HK-2 (cell line): ENCODE results near the gene APOD.
"Not testable (repeated sequence)": the region's sequence is repeated elsewhere in the genome, so short reads cannot be mapped to it uniquely, and the experiment has no call there.

ENCODE experiments used
- DNase-seq: peaks from one replicate; pipeline ENCODE4 v3.0.0-alpha.2; 2018; ENCODE audit not compliant: unreplicated experiment

Gene APOD

DNA sequence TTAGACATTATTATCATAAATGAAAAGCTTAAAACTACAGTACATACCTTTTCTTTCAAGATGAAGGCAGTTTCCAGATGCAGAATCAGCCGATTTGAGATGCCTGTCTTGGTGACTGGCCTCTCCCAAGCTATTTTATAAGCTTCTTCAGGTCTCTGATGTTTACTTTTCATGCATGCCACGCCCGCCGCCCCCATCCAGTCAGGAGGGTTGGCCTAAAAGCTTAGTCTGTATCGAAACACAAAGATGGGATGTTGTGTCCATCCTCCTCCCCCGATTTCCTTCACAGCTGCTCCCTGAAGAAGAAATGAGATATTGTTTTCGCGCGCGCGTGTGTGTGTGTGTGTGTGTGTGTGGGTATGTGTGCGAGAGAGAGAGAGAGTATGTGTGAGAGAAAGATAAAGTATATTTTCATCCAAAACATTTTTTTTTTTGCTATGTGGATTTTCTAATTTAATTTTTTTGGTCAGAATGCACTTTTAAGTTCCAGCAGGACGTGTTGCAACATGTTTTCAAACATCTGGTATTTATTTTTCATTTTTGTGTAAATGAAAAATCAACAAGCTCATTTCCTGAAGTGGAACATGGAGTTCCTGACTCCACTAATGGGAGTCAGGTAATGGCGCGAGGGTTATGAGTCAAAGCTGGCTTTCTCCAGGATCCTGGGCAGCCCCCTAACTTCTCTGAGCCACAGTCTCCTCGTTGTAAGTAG is at the start of gene APOD:
Gene APOD, minus strand, starts transcription at position 110 of the 712 bp plus-strand sequence. CDS start 4,479 bp downstream, outside the sequence.
- no peak for DNase-seq

DNA sequence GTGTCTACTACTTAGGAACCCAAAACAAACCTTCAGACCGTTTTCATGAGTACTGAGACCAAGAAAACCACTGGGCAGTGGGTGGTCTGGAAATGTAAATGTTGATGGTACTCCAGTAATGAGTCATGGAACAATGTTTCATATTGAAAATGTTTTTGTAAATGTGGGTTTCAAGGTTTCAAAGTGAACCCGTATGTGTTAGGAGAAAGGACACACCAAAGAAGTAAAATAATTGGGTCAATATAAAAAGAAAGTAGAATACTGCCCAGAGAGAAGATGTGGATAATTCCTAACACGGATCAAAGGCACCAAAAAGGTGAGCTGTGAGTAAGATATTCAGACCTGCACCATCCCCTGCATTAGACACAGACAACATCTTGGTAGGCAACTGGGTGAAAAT is 49.6 kb upstream of the APOD start:
- not testable (repeated sequence) for DNase-seq

DNA sequence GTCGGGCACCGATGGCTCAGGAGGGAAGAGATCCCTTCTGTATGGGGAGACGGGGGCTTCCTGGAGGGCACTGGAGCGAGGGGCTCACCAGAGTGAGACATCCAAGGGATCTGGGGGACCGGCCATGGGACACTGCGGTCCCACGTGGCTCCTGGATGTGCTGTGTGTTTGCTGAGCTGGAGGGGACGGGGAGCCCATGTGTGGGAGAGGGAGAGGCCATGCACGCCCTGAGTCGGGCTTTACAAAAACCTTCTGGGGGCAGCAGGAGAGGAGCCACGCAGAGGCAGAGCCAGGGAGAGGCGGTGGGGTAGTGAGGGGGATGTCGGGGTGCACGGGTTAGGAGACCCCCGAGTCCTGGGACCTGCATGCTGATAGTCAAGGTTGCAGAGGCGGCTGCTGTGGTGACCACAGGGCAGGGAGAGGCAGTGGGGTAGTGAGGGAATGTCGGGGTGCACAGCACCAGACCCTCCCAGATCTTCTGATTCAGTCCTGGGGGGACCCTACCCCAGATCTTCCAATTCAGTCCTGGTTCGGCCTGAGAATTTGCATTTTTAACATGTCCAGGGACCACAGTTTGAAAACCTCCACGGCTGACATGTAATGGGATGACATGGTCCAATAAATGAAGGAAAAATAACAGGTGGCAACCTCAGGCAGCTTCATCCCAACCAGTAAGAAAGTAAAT is 48.9 kb upstream of the APOD start:
- not testable (repeated sequence) for DNase-seq

DNA sequence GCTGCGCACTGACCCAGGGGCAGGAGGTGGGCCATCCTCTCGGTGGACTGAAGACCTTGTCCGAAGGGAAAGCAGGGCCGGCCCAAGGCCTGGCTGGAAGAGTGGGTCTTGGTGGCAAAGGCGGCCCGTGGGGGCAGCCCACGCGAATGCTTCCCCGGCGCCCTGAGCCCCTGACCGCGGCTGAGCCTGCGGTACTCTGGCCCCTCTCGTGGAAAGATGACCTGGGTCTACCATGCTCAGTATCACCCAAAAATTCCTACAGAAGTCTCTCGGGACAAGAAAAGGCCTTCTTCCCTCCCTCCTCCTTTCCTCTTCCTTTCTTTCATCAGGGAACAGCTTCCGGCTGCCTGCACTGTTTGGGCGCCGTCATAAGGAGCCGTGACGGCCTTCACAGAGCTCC is 48.3 kb upstream of the APOD start:
- not testable (repeated sequence) for DNase-seq

DNA sequence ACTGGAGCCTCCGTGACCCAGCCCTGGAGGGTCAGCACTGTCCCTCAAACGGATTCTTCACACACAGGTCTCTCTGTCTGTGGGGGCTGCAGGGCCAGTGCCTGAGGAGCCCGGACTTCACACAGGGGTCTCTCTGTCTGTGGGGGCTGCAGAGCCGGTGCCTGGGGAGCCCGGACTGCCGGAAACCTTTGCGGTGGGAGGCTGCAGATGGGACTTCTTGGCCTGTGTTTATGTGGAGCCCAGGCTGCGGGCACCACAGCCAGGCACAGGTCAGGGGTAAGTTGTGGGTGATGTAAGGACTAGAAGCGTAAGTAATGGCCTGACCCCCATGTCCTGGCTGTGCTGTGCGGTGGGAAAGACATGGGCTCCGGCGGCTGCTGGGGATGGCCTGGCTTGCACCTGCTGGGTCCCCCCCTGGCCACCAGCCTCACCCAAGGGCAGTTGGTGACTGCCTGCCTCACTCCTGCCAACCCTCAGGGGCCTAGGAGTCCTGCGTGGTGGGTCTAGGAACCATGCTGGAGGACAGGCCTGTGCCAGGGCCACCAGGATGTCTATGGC is 47.3 kb upstream of the APOD start:
- DNase-seq = not testable (repeated sequence)

DNA sequence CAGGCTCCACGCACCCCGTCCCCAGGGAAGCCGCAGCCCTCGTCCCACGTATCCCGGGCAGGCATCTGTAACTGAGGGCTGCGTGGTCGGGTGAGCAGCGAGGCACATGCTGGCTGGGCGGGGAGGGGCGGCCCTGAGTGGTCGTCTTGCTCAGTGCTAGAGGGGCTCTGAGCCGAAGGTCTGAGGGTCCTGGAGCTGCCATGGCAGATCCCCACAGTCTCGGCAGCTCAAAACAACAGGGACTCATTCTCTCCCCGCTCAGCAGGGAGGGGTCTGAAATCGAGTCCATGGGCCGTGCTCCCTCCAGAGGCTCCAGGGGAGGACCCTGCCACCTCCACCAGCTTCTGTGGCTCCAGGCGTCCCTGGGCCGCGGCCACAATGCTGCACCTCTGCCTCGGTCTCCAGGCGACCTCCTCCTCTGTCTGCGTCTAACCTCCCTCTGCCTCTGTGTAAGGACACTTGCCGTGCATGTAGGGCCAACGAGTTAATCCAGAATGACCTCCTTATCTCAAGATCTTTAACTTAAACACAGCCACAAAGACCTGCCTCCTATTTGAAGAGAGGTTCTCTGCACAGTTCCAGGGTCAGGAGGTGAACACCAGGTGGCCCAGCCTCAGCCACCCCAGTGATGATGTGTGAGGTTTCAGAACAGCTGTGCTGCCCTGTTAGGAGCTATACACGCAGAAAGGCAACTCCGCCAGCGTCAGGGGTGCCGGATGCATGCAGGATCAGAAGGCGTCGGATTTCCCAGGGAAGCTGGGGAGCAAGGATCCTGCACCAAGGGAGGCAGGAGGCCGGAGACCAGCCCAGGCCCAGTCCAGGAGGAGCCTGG is 46.6 kb upstream of the APOD start:
- DNase-seq = not testable (repeated sequence)

DNA sequence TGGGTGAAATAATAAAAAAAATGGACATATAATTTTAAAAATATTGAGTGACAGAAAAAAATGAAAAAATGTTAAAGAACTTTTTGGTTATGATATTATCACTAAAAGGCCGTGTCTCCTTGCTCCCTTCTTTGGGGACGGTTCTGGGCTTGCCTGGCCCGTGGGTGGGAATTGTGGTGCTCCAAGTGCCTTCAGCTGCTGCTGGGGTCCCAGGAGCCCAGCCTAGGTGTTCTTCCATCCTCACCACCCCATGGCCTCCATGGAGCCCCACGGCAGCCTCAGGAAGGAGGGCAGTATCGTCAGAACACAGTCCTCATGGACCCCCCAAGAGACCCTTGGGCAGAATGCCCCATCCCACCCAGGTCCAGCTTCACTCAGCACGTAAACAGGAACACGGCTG is 45.9 kb upstream of the APOD start:
- not testable (repeated sequence) for DNase-seq

DNA sequence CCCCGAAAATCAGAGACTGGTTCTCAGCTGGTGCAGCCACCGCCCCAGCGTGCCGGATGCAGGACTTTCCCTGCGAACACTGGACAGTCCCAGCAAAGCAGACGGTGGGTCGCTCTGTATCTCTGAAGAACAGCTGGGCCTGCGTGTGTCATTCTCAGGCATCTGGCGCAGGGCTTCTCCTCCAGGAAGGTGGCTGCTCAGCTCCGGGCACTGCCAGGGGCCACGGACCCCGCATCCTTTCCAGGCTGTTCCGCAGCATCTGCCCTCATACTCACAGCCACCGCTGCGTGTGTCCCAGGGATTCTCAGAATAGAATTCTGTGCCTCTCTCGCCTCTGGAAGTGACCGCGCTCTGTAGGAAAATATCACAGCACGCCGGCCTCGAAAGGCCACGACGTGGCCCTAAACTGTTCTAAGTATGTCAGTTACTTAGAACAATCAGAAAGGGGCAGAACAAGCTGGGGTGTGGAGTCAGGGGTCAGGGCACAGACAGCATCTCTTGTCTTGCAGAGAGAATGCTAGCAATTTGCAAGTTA is 44.7 kb upstream of the APOD start:
- not testable (repeated sequence) for DNase-seq

DNA sequence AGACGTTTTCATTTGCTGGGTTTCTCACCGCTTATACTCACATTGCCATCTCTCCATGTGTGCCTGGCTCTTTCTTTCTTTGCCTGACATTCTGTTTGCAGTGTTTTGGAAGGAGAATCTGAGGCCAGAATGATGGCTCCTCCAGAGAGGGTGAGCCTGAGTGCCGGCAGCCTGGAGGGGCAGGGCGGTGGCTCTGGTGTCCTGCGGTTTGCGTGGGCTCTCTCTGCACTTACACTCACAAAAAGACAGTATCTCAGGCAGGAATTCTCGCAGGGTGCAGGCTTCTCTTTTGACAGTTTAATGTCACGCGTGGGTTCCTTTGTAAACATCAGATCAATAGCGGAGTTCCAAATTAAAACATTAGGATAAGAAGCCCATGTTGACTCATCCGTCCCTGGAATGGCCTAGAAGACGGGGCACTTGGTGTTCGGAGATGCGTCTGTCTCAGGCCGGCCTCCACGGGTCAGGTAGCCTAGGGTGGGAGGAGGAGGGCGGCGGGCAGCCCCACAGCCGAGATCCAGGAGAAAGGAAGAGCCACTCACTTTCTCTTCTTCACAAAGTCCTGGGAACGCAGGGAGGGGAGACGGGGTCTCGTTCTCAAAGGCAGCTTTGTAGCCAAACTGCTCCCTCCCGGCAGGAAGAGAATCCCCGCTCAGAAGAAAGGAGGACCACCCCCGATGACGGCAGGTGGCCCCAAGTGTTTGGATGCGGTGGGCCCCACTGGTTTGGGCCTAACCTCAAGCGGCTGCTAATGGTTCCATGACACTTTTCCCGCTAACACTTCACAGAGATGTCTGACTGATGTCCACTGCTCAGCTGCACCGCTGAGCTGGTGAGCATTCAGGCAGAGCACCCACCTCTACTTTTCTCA is 44.0 kb upstream of the APOD start:
- not testable (repeated sequence) for DNase-seq

DNA sequence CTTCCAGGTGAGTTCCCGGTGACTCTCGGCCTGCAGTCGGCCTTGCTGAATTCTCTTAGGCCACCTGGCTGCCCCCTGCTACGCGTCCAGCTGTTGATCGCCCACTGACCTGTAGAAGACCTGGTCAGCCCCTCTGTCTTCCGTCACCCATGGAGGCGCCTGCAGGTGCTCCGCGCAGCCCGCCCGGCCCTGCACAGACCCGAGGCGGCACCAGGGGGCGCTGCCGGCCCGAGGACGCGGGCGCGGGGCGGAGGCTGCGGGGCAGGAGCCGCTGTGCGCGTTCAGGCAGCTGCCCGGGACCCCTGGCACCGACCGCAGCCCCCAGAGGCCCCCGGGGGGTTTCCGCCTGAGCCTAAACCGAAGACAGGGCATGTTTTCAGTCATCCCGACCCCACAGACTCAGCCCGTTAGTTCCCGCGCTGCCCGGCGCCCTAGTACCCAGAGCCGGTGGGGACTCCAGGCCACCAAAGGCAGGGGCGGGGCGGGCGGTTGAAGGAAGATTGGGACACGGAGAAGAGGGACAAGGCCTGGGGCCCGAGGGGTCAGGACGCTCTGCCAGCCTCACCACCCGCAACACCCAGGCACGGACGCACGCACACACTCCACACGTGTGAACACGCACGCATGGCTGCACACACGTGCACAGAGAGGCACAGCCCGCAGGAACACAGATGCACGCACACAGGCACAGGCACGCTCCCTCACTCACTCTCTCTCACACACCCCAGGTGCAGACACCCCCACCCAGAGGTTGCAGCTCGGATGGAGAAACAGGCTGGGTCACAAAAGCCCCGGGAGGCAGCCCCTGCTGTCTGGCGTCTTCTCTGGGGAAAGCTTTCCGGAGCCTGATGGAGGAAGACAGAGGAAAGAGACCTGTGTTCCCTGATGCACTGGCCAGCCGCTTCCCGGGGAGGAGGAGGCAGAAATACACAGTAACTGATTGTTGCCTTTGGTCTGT is 41.1 kb upstream of the APOD start:
- DNase-seq = not testable (repeated sequence)

DNA sequence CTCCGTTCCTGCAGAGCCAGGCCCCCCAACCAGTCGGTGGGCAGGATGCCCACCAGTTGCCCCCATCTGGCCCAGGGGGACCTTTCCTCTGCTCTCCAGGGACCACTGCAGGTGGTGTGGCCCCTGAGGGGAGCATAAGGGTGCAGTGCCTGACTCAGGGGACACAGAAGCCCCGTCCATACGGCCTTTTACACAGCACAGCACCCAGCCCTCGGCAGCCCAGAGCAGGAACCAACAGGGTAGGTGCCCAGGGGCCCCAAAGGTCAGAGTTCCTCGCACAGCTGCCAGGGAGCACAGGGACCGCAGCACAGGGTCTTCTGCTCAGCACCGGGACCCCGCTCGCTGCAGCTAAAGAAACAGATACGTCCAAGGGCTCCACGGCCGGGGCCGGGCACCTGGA is 40.4 kb upstream of the APOD start:
- not testable (repeated sequence) for DNase-seq

DNA sequence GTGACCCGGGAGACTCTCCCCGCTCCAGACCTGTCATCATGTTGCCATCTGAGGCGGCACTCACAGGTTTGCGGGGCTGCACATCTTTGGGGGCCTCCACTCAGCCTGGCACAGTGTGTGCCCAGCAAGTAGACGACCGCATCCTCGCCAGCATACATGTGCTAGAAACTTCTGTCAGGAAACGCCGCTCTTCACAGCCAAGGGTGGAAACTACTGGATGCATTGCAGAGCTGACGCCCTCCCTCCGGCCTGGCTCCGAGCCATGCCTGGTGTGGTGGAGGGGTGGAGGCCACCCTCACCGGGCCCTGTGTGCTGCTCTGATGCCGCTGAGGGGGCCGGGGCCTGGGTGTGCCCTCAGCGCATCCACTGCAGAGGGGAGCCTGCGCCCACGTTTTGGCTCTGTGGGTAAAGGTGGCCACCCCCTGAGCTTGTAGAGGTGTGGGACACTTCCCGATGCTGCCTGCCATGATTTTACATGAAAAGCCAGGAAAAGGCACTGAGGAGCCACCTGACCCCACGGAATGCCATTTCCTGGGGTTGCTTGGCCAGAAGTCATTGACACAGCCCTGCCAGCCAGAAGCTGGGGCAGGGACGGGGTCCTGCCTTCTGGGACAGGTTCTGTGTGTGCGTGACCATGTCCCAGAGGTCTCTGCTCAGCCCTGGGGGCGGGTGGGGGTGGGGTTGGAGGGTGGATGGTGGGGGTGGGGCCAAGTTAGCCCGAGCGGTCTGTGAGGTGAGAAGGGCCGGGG is 39.7 kb upstream of the APOD start:
- DNase-seq = not testable (repeated sequence)

DNA sequence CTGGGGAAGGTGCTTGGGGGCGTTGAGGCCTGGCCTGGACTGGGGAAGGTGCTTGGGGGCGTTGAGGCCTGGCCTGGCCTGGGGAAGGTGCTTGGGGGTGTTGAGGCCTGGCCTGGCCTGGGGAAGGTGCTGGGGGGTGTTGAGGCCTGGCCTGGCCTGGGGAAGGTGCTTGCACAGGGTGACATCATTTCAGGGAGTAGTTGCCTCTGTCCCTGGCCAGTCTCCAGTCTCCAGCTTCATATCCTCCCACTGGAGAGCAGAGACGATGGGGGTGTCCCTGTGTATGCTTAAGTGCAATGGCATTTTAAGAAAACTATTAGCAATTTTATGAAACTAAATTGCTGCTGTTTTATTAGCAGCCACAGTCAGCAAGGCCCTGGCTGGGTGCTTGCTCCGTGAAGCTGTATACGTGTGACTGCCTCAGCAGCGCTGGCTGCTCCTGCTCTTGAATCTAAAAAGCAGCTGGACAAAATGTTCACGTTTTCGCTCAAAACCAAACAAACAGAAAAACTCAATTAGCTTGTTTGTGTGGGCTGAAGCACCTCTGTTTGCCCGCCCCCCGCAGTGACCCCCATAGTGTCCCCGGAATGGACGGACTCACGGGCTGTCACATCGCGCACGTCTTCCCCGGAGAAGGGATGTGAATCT is 38.9 kb upstream of the APOD start:
- not testable (repeated sequence) for DNase-seq

DNA sequence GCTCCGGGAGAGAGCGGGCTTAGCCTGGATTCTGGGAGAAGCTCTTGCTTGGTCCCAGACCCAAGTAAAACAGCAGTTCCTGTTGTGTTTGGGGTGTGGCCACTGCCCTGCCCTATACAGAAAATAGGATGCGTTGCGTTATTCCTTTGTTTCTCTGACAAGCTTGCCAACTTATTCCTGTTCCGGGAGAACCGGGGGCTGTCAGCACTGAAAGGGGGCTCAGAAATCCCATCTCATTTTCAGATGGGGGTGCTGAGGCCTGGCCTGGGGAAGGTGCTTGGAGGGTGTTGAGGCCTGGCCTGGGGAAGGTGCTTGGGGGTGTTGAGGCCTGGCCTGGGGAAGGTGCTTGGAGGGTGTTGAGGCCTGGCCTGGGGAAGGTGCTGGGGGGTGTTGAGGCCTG is 38.3 kb upstream of the APOD start:
- DNase-seq = not testable (repeated sequence)

DNA sequence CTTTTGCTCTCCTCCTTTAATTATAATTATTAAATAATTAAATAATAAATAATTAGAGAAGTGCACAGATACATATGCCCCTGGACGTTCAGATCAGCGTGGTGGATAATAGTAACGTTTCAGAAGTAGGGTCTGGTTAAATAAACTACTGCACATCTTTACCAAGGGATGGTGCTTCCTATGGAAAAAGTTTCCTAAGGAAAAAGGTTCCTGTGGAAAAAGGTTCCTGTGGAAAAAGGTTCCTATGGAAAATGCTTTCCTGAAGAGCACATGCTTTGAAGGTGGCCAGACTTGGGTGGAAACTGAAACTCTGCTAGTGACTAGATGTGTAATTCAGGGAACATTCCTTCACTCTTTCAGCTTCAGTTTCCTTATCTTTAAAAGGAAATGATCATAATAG is 37.4 kb upstream of the APOD start:
- DNase-seq = not testable (repeated sequence)

DNA sequence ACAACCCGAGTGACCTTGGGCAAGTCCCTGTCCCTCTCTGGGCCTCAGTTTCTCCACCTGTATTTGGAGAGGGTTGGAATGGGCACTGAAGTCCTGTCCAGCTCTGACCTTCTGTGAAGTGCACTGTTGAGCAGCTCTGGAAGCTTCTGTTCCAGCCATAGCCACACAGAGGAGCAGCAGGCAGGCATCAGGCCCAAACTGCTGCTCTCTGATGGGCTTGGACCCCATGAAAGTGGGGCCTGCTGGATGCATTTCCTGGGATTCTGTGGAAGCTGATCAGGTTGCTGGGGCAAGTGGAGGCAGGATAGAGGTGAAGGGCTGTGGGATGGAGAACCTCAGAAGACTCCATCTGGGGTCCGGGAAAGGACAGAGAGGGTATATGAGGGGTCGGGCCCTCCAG is 36.7 kb upstream of the APOD start:
- DNase-seq = not testable (repeated sequence)

DNA sequence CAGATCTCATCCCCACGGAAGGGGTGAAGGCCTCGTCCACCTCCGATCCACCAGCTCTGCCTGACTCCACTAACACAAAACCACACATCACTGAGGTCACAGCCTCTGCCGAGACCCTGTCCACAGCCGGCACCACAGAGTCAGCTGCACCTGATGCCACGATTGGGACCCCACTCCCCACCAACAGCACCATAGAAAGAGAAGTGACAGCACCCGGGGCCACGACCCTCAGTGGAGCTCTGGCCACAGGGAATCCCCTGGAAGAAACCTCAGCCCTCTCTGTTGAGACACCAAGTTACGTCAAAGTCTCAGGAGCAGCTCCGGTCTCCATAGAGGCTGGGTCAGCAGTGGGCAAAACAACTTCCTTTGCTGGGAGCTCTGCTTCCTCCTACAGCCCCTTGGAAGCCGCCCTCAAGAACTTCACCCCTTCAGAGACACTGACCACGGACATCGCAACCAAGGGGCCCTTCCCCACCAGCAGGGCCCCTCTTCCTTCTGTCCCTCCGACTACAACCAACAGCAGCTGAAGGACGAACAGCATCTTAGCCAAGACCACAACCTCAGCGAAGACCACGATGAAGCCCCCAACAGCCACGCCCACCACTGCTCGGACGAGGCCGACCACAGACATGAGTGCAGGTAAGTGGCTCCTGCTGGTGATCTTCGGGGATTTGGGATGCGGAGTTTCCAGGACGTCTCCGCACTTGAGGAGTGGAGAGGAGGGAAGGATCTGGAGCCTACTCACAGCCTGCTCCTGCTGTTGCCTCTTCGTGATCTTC is 36.0 kb upstream of the APOD start:
- not testable (repeated sequence) for DNase-seq
